H1 (cell line): ENCODE results near the gene TMBIM1. TPM values are rescaled to one million over a fixed set of nuclear protein-coding genes. Genes with fewer than 3 reads are reported as not detected.

ENCODE experiments used
- E2F6 ChIP-seq: IDR thresholded peaks from 2 replicates; pipeline ENCODE4 v1.6.1; 2012; ENCODE audit warnings: inconsistent platforms
- JUN ChIP-seq: IDR thresholded peaks from 2 replicates; pipeline ENCODE4 v1.6.1; 2011; ENCODE audit warnings: low read depth, mild to moderate bottlenecking, improper control_type of control experiment, low read length
- NANOG ChIP-seq: IDR thresholded peaks from 2 replicates; pipeline ENCODE4 v1.6.1; 2011; ENCODE audit warnings: low read length, low read depth, mild to moderate bottlenecking, inconsistent platforms; ENCODE audit not compliant: insufficient read depth, poor library complexity, severe bottlenecking
- RNF2 ChIP-seq: fragments of 200-900, 300-1000 bp; sonication (generic); IDR thresholded peaks from 2 replicates; pipeline ENCODE4 v1.7.1; 2016; ENCODE audit warnings: borderline replicate concordance, low read depth, mild to moderate bottlenecking, antibody characterized with exemption, low read length; ENCODE audit not compliant: poor library complexity, severe bottlenecking; ENCODE audit errors: missing control alignments
- RXRA ChIP-seq: IDR thresholded peaks from 2 replicates; pipeline ENCODE4 v1.6.1; 2011; ENCODE audit warnings: low read depth, mild to moderate bottlenecking, low read length, moderate library complexity; ENCODE audit not compliant: insufficient read depth
- TAF7 ChIP-seq: optimal IDR thresholded peaks from 2 replicates; pipeline ENCODE3; 2011; ENCODE audit warnings: low read depth, mild to moderate bottlenecking, inconsistent platforms, low read length, moderate library complexity, borderline replicate concordance
- polyA plus RNA-seq, 7 experiments: library from polyadenylated mRNA; depleted of rRNA in 3 of 7; stranded (reverse) in 5 of 7; unstranded in 2 of 7; fragments of >200 nt in 5 of 7; fragments of 200-250 nt in 2 of 7; gene quantifications; 1 replicate in 5 of 7; 2 replicates in 1 of 7; 4 replicates in 1 of 7; pipeline versions ENCODE4 v1.2.1 to v1.2.3, GENCODE V29; 2011 to 2013; ENCODE audit warnings: missing spikeins in 2 of 7, mixed read lengths in 2 of 7
- total RNA-seq: library from RNA; stranded (reverse); fragmentation: NEBNext Ultra II Directional; extraction: Animal tissue kit (Norgen Biotek cat#: 25700); gene quantifications from 2 replicates; pipeline ENCODE4 v1.2.1, GENCODE V29; 2021

Gene TMBIM1
- total and polyA plus RNA-seq, 2 of the 8 experiments (the other 6 are each of a cell fraction or from before 2014, with no cell fraction given): 22.1 to 36.8 TPM

DNA sequence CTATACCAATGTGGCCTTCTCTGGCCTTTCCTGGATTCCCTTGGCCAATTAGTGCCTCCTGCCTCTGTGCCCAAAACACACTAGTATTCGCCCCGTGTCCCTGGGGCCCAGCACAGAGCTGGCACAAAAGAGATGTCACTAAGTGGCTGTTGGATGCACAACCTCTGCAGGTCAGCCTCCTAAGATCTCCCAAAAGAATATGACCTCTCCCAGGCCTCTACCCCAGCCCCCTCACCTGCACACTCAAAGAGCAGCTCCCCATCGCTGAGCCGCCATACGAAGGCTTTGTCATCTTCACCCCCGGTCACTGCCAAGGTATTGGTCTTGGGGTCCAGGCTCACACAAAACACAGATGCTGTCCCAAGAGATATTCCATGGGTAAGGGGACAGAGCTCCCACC, 25.0 kb downstream of the TMBIM1 start (continued):
- TF ChIP-seq E2F6 (no peak), NANOG (no peak), RXRA (no peak), RNF2 (no peak), JUN (no peak), TAF7 (no peak)
